ENCODE data around the gene HCAR3. TPM values are rescaled to one million over a fixed set of nuclear protein-coding genes. Genes with fewer than 3 reads are reported as not detected.

The HCAR3 gene
- total RNA-seq, 1 experiment from 2014 or later = not detected

DNA sequence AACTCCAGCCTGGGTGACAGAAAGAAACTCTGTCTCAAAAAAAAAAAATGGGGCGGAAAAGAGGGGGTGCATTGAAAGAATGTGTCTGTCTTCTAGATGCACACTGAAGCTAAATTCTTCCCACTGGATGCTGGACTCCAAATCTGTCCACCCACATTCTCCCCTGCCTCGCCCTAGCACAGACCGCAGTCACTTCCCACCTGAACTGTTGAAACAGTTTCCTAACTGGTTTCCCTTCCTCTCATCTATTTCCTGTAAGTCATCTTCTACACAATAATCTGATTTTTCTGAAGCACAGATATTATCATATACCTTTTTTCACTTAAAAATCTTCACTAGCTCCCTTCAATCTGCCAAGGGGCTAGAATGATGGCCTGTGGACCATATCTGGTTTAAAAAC is 15.6 kb upstream of the HCAR3 start:
- H3K27ac ChIP-seq (ENCODE audit: low read length) = no peak overlapping the region
- POLR2A ChIA-PET = interaction anchor here (0.6 kb wide), 1 partner anchor 93 kb away, joined by 5 read pairs; no protein-coding TSS in a partner anchor
- no peaks in the 10 kb centered on the region for H3K9me3 ChIP-seq (ENCODE audit: control insufficient read depth, insufficient read depth, low read depth, low read length)
- peaks cover 9% of the 10 kb centered on the region for H3K4me1 ChIP-seq (ENCODE audit: control insufficient read depth, insufficient read depth, low read length)
- DNase-seq (ENCODE audit: low read depth, low spot score) (no peak), ATAC-seq (no peak)
- BruUV-seq (replicated peaks) = no TSS peak
- H3K27me3 ChIP-seq (ENCODE audit: control insufficient read depth, insufficient read depth, low read length) = no peaks in the 10 kb centered on the region
- in situ Hi-C loops (cut with HindIII; ENCODE audit: low pct_unique_long_range_greater_than_20kb, low sequenced_read_pairs) = no loop called here
- intact Hi-C loops (cut with micrococcal nuclease; ENCODE audit: unreplicated experiment) = no loop called here
- no peaks in the 10 kb centered on the region for H3K36me3 ChIP-seq (ENCODE audit: control insufficient read depth, insufficient read depth, low read length)
- CTCF ChIA-PET = no interaction called here
- H3K4me3 ChIP-seq (ENCODE audit: low read depth in 2 of 2, low read length in 2 of 2) = no peak overlapping the region
- TF ChIP-seq POLR2AphosphoS5 (IDR thresholded peaks at IDR 0.05; ENCODE audit: low read depth, low read length) = no peak
- no peak for TF ChIP-seq SIN3A (IDR thresholded peaks at IDR 0.05; ENCODE audit: borderline replicate concordance, insufficient read depth, low read depth, low read length)
- no peak for TF ChIP-seq CTCF (IDR thresholded peaks at IDR 0.05)
- TF ChIP-seq, protein P1, sequence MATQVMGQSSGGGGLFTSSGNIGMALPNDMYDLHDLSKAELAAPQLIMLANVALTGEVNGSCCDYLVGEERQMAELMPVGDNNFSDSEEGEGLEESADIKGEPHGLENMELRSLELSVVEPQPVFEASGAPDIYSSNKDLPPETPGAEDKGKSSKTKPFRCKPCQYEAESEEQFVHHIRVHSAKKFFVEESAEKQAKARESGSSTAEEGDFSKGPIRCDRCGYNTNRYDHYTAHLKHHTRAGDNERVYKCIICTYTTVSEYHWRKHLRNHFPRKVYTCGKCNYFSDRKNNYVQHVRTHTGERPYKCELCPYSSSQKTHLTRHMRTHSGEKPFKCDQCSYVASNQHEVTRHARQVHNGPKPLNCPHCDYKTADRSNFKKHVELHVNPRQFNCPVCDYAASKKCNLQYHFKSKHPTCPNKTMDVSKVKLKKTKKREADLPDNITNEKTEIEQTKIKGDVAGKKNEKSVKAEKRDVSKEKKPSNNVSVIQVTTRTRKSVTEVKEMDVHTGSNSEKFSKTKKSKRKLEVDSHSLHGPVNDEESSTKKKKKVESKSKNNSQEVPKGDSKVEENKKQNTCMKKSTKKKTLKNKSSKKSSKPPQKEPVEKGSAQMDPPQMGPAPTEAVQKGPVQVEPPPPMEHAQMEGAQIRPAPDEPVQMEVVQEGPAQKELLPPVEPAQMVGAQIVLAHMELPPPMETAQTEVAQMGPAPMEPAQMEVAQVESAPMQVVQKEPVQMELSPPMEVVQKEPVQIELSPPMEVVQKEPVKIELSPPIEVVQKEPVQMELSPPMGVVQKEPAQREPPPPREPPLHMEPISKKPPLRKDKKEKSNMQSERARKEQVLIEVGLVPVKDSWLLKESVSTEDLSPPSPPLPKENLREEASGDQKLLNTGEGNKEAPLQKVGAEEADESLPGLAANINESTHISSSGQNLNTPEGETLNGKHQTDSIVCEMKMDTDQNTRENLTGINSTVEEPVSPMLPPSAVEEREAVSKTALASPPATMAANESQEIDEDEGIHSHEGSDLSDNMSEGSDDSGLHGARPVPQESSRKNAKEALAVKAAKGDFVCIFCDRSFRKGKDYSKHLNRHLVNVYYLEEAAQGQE (IDR thresholded peaks at IDR 0.05; ENCODE audit: insufficient read depth in 1 of 2, low read depth in 2 of 2, low read length in 1 of 2) = no peak
- no peak for TF ChIP-seq TCF7L2 (IDR thresholded peaks at IDR 0.05; ENCODE audit: low read depth, low read length)

GRCh38 chr12:122730215-122731014 is 13.8 kb upstream of the HCAR3 start, which contains the start of gene HCAR1:
Gene HCAR1, minus strand, starts transcription at chr12:122730844. Its CDS starts 505 bp downstream, at chr12:122730339.
- no peaks in the 10 kb centered on the region for H3K27me3 ChIP-seq (ENCODE audit: control insufficient read depth, insufficient read depth, low read length)
- no TSS peak for BruUV-seq (replicated peaks)
- in situ Hi-C loops (cut with HindIII; ENCODE audit: low pct_unique_long_range_greater_than_20kb, low sequenced_read_pairs) = no loop called here
- ATAC-seq = peak; percentile 81
- POLR2A ChIA-PET = interaction anchor here (0.6 kb wide), 1 partner anchor 404 kb away, joined by 3 read pairs; no protein-coding TSS in a partner anchor
- TF ChIP-seq TCF7L2 (IDR thresholded peaks at IDR 0.05; ENCODE audit: low read depth, low read length) (no peak), SIN3A (IDR thresholded peaks at IDR 0.05; ENCODE audit: borderline replicate concordance, insufficient read depth, low read depth, low read length) (no peak), CTCF (IDR thresholded peaks at IDR 0.05) (no peak), POLR2AphosphoS5 (IDR thresholded peaks at IDR 0.05; ENCODE audit: low read depth, low read length) (no peak)
- TF ChIP-seq, protein P1 (IDR thresholded peaks at IDR 0.05; ENCODE audit: insufficient read depth in 1 of 2, low read depth in 2 of 2, low read length in 1 of 2) = 0 out of 4 replicates have a peak, but pooled peaks of 1 of the 2 experiments have one; percentile 12
- H3K9me3 ChIP-seq (ENCODE audit: control insufficient read depth, insufficient read depth, low read depth, low read length) = no peaks in the 10 kb centered on the region
- CTCF ChIA-PET = no interaction called here
- peak within 1 kb of the TSS; percentile 62 for H3K27ac ChIP-seq (ENCODE audit: low read length)
- DNase-seq (ENCODE audit: low read depth, low spot score) = no peak
- intact Hi-C loops (cut with micrococcal nuclease; ENCODE audit: unreplicated experiment) = no loop called here
- no peaks in the 10 kb centered on the region for H3K36me3 ChIP-seq (ENCODE audit: control insufficient read depth, insufficient read depth, low read length)
- peaks cover 9% of the 10 kb centered on the region for H3K4me1 ChIP-seq (ENCODE audit: control insufficient read depth, insufficient read depth, low read length)
- H3K4me3 ChIP-seq (ENCODE audit: low read depth in 2 of 2, low read length in 2 of 2) = peak within 1 kb of the TSS; percentile 25 to 66
